Transverse colon (tissue), 4 donors: ENCODE data around the gene DLGAP1. TPM values are rescaled to one million over a fixed set of nuclear protein-coding genes. Genes with fewer than 3 reads are reported as not detected.

ENCODE experiments used
- DNase-seq: peaks from one replicate; pipeline ENCODE4 v3.0.0-alpha.2; 2019
- H3K27ac ChIP-seq, 4 donors: fragments of 200-600 bp; sonication (generic); 2 replicates each; pipeline ENCODE4 v1.5.1; 2016 to 2018; ENCODE audit warnings: inconsistent platforms in 4 of 4
- H3K27me3 ChIP-seq: fragments of 200-600 bp; sonication (generic); 2 replicates; pipeline ENCODE4 v1.5.1; 2017; ENCODE audit warnings: inconsistent platforms
- H3K36me3 ChIP-seq, 4 donors: fragments of 200-600 bp; sonication (generic); 2 replicates each; pipeline ENCODE4 v1.5.1; 2017 to 2019; ENCODE audit warnings: inconsistent platforms in 4 of 4
- H3K4me1 ChIP-seq, 4 donors: fragments of 200-600 bp; sonication (generic); 2 replicates each; pipeline ENCODE4 v1.5.1; 2017 to 2020; ENCODE audit warnings: inconsistent platforms in 4 of 4
- H3K4me3 ChIP-seq, 4 donors: fragments of 200-600 bp; sonication (generic); 1 replicate in 1 of 4; 2 replicates in 3 of 4; pipeline versions ENCODE4 v1.5.1 to v1.6.1; 2017 to 2019; ENCODE audit warnings: inconsistent platforms in 4 of 4
- H3K9me3 ChIP-seq, 2 donors: fragments of 200-600 bp; sonication (generic); 2 replicates each; pipeline ENCODE4 v1.5.1; 2017 to 2019; ENCODE audit warnings: inconsistent platforms in 2 of 2
- EP300 ChIP-seq: sonication (generic); formaldehyde crosslinking; IDR thresholded peaks from one replicate; pipeline ENCODE4 v1.6.1; 2017; ENCODE audit warnings: antibody characterized with exemption, low read depth
- POLR2A ChIP-seq: fragments of 450-650 bp; IDR thresholded peaks from one replicate; pipeline ENCODE4 v1.6.1; 2016; ENCODE audit warnings: antibody characterized with exemption, mild to moderate bottlenecking, moderate library complexity
- POLR2AphosphoS5 ChIP-seq, 3 donors: sonication (generic); formaldehyde crosslinking; IDR thresholded peaks; one replicate each; pipeline ENCODE4 v1.6.1; 2016; ENCODE audit warnings: antibody characterized with exemption in 3 of 3
- WGBS, 2 donors: methylation state at CpG; one replicate each; pipeline ENCODE4 v1.1.5; 2018; ENCODE audit warnings: low coverage in 1 of 2; 5-methylcytosine and 5-hydroxymethylcytosine counted together
- in situ Hi-C, 4 donors: fragments of 200-750 bp; cut with MboI; loops; one replicate each; pipeline versions ENCODE4 v1.15.0 to v1.15.1; 2017; ENCODE audit warnings: low sequenced_read_pairs in 3 of 4, low pct_ligation_motif_present in 1 of 4, low pct_unique_long_range_greater_than_20kb in 1 of 4
- intact Hi-C: fragments of 100-400 bp; cut with DNase I; formaldehyde crosslinking; loops from one replicate; pipeline ENCODE4 v1.15.1; 2023; ENCODE audit warnings: low total_unique reads
- total RNA-seq, 4 donors: library from RNA; depleted of rRNA; stranded (reverse); fragments of >200 nt; gene quantifications; one replicate each; pipeline ENCODE4 v1.1.0, GENCODE V29; 2016
- TF ChIP-seq, protein P1 (sequence below), 5 experiments: fragments of 200-600 bp in 3 of 5; fragments of 450-650 bp in 2 of 5; sonication (generic) in 3 of 5; IDR thresholded peaks; 1 replicate in 2 of 5; 2 replicates in 3 of 5; pipeline ENCODE4 v1.5.1; 2016 to 2017; ENCODE audit warnings: antibody characterized with exemption in 5 of 5, inconsistent platforms in 3 of 5, mild to moderate bottlenecking in 2 of 5, moderate library complexity in 1 of 5

Gene DLGAP1
- total RNA-seq, 4 donors from 2014 or later: 2.7 to 7.2 (median 3.3) TPM

GRCh38 chr18:3661989-3662388 lies 793.1 kb downstream of the DLGAP1 start:
- 67 to 82% methylated on average over 1 of the region's 1 CpG for WGBS, 2 donors
- no peaks in the 10 kb centered on the region for H3K9me3 ChIP-seq
- intact Hi-C loops (no loop called here), in situ Hi-C loops (loop anchor here (10.0 kb wide), 3 partner anchors 67 to 387 kb away; no protein-coding TSS in a partner anchor)
- peak overlapping the region in 1 of 4 donors; percentile 54 for H3K27ac ChIP-seq
- TF ChIP-seq, protein P1, sequence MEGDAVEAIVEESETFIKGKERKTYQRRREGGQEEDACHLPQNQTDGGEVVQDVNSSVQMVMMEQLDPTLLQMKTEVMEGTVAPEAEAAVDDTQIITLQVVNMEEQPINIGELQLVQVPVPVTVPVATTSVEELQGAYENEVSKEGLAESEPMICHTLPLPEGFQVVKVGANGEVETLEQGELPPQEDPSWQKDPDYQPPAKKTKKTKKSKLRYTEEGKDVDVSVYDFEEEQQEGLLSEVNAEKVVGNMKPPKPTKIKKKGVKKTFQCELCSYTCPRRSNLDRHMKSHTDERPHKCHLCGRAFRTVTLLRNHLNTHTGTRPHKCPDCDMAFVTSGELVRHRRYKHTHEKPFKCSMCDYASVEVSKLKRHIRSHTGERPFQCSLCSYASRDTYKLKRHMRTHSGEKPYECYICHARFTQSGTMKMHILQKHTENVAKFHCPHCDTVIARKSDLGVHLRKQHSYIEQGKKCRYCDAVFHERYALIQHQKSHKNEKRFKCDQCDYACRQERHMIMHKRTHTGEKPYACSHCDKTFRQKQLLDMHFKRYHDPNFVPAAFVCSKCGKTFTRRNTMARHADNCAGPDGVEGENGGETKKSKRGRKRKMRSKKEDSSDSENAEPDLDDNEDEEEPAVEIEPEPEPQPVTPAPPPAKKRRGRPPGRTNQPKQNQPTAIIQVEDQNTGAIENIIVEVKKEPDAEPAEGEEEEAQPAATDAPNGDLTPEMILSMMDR (IDR thresholded peaks at IDR 0.05): no peak
- no peak for TF ChIP-seq EP300
- no peak for TF ChIP-seq POLR2AphosphoS5 (IDR thresholded peaks at IDR 0.05)
- no peak for TF ChIP-seq POLR2A
- H3K27me3 ChIP-seq: no peaks in the 10 kb centered on the region
- DNase-seq: no peak
- peaks cover 0 to 20% (median 9%) of the 10 kb centered on the region in 4 donors for H3K4me1 ChIP-seq
- no peaks in the 10 kb centered on the region for H3K36me3 ChIP-seq
- H3K4me3 ChIP-seq: no peak overlapping the region

DNA sequence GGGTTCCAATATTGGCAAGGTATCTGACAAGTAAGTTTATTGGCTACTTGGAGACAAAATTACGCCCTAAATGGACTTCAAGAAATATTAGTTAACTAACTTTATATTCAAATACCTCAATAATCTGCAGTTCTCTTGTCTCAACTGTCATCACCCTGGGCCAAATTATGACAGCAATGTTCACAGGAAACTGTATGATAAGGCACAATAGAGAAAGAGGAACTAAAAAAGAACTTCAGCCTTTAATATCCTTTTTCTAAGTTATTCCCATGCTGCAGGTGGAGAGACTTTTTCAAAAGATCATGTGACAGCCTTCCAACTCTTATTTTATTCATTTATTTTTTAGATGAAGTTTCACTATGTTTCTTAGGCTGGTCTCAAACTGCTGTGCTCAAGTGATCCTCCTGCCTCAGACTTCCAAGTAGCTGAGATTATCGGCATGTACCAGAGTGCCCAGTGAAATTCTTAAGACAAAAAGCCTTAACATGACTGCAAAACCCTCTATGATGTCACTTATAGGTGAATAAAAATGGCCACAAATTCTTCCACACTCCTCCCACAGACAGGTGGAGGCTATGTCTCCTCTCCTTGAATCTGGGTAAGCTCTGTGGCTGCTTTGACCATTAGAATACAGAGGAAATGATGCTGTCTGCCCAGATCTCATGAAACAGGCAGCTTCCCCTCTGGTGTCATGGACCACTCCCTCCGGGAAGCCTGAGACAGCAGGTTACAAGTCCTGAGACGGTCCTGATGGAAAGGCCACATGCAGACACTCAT lies 794.2 kb downstream of the DLGAP1 start:
- intact Hi-C loops: no loop called here
- H3K36me3 ChIP-seq: no peaks in the 10 kb centered on the region
- no peak overlapping the region for H3K4me3 ChIP-seq
- H3K27ac ChIP-seq: peak overlapping the region; percentile 1 to 54 (median 32)
- in situ Hi-C loops: loop anchor here (10.0 kb wide), 3 partner anchors 66 to 386 kb away; no protein-coding TSS in a partner anchor
- no peaks in the 10 kb centered on the region for H3K27me3 ChIP-seq
- WGBS, 2 donors: 63 to 79% methylated on average over 3 to 4 of the region's 4 CpGs
- peaks cover 0 to 17% (median 7%) of the 10 kb centered on the region in 4 donors for H3K4me1 ChIP-seq
- DNase-seq: no peak
- no peaks in the 10 kb centered on the region for H3K9me3 ChIP-seq
- no peak for TF ChIP-seq POLR2A
- TF ChIP-seq, protein P1 (IDR thresholded peaks at IDR 0.05): no peak
- no peak for TF ChIP-seq POLR2AphosphoS5 (IDR thresholded peaks at IDR 0.05)

DNA sequence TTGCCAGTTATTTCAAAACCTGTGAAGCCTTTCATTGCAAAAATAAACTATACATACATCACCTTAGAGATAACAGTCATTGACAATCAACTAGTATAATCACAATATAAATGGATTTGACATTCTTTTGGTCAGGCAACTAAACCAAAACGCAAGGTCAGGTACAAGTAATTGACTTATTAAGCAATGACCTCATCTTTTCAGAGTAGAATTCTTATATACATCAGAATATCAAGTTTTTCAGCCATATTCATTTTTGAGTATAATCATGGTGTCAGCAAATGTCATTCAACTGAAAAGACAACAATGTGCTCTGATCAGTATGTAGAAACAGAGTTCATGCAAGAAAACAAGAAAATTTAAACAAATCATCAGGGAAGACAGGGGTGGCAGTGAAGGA lies 796.6 kb downstream of the DLGAP1 start:
- Histone ChIP-seq H3K36me3 (no peaks in the 10 kb centered on the region), H3K9me3 (no peaks in the 10 kb centered on the region), H3K27ac (no peak overlapping the region), H3K4me1 (peaks cover 0 to 14% (median 7%) of the 10 kb centered on the region in 4 donors), H3K27me3 (no peaks in the 10 kb centered on the region), H3K4me3 (no peak overlapping the region)
- intact Hi-C loops (no loop called here), in situ Hi-C loops (no loop called here)
- 83 to 92% methylated on average over 1 of the region's 1 CpG for WGBS, 2 donors
- no peak for TF ChIP-seq EP300
- no peak for TF ChIP-seq POLR2A
- TF ChIP-seq, protein P1 (IDR thresholded peaks at IDR 0.05): no peak
- TF ChIP-seq POLR2AphosphoS5 (IDR thresholded peaks at IDR 0.05): no peak
- DNase-seq: no peak

DNA sequence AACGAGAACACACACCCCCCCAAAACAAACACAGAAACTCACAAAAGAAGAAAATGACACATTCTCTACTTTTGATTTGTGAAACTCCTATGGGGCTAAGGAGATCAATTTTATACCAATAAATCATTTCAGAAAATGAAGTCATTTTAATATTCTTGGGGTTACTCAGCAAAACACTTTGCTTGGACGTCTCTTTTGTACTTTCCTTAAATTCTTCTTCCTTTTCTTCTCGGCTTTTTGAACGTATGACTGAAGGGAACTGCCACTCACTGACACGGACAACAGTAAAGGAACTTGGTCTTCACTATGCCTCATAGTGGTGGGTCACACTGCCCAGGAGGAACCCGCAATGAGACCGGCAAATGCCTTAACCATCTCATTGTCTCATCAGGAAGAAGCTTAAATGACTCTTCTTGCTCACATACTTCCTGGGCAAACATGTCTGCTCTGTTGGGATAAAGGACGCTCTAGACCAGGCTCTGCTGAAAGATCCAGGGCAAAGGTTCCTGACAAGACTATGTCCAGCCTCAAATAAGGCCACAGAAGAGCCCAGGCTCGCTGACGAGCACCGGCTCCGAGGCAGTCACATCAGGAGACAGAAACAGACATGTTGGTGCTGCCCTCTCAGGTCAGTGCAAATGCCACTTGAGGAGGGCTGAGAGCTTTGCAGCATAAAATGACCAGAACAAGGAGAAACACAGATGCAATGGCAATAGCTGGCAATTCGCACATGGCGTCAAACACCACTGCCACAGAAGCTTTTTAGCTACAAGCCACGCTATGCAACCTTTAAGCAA lies 799.7 kb downstream of the DLGAP1 start:
- intact Hi-C loops (no loop called here), in situ Hi-C loops (no loop called here)
- DNase-seq: no peak
- Histone ChIP-seq H3K9me3 (no peaks in the 10 kb centered on the region), H3K27me3 (no peaks in the 10 kb centered on the region), H3K4me3 (no peak overlapping the region), H3K36me3 (no peaks in the 10 kb centered on the region), H3K4me1 (peaks cover 0 to 29% (median 15%) of the 10 kb centered on the region in 4 donors), H3K27ac (peak overlapping the region; percentile 20 to 44 (median 34))
- TF ChIP-seq, protein P1 (IDR thresholded peaks at IDR 0.05): no peak
- TF ChIP-seq EP300 (no peak), POLR2A (no peak), POLR2AphosphoS5 (IDR thresholded peaks at IDR 0.05) (no peak)
- WGBS, 2 donors: 56 to 67% methylated on average over 7 to 15 of the region's 15 CpGs
